Calu3 (cell line): Measurements from ENCODE around the gene SGMS2. TPM values are rescaled to one million over a fixed set of nuclear protein-coding genes. Genes with fewer than 3 reads are reported as not detected.
"Not testable (repeated sequence)": the region's sequence is repeated elsewhere in the genome, so short reads cannot be mapped to it uniquely, and the experiment has no call there.

Experiments
- BruUV-seq: library from RNA; stranded (reverse); fragments of 400-500 nt; replicated peaks from 2 replicates; lab custom pipeline; 2021; lab: Mats Ljungman, UMichigan
- CTCF ChIA-PET: fragments of 300-600 bp; sonication (Branson Sonifier 250); formaldehyde crosslinking; loops from one replicate; lab custom pipeline; 2022; ENCODE audit warnings: antibody characterized with exemption; lab: Charles Lee
- DNase-seq: peaks from one replicate; pipeline ENCODE4 v3.0.0; 2022
- H3K27ac Mint-ChIP-seq: one replicate; pipeline ENCODE4 v1.8.0; 2022; ENCODE audit warnings: mixed read lengths; ENCODE audit not compliant: unreplicated experiment
- H3K27me3 Mint-ChIP-seq: one replicate; pipeline ENCODE4 v1.8.0; 2022; ENCODE audit warnings: mixed read lengths; ENCODE audit not compliant: unreplicated experiment
- H3K36me3 Mint-ChIP-seq: one replicate; pipeline ENCODE4 v1.8.0; 2022; ENCODE audit warnings: mild to moderate bottlenecking, moderate library complexity, mixed read lengths; ENCODE audit not compliant: insufficient read depth, unreplicated experiment
- H3K4me1 Mint-ChIP-seq: one replicate; pipeline ENCODE4 v1.8.0; 2022; ENCODE audit warnings: mild to moderate bottlenecking, low read depth, mixed read lengths; ENCODE audit not compliant: unreplicated experiment
- H3K4me3 Mint-ChIP-seq: one replicate; pipeline ENCODE4 v1.8.0; 2022; ENCODE audit warnings: mild to moderate bottlenecking, low read depth, moderate library complexity, mixed read lengths; ENCODE audit not compliant: unreplicated experiment
- H3K9me3 Mint-ChIP-seq: one replicate; pipeline ENCODE4 v1.8.0; 2022; ENCODE audit warnings: low read depth, mixed read lengths; ENCODE audit not compliant: unreplicated experiment
- CTCF ChIP-seq: fragments of 200-600 bp; IDR thresholded peaks from one replicate; pipeline ENCODE4 v1.8.0; 2022; ENCODE audit warnings: antibody characterized with exemption; ENCODE audit not compliant: unreplicated experiment
- intact Hi-C: fragments of 100-400 bp; cut with micrococcal nuclease; formaldehyde crosslinking; loops from one replicate; pipeline ENCODE4 v1.10.0; 2022; ENCODE audit not compliant: unreplicated experiment
- total RNA-seq: library from RNA; stranded (reverse); gene quantifications from 2 replicates; pipeline ENCODE4 v1.2.3, GENCODE V29; 2022

SGMS2 gene
- total RNA-seq, 1 experiment from 2014 or later: 67.2 TPM

GRCh38 chr4:107916623-107917022 is 91.9 kb downstream of the SGMS2 start:
- CTCF ChIA-PET: no interaction called here
- Mint-ChIP-seq H3K9me3 (peaks cover 3% of the 10 kb centered on the region), H3K27me3 (no peaks in the 10 kb centered on the region), H3K36me3 (peaks cover 12% of the 10 kb centered on the region), H3K4me1 (no peaks in the 10 kb centered on the region), H3K4me3 (no peak overlapping the region), H3K27ac (no peak overlapping the region)
- intact Hi-C loops: no loop called here
- BruUV-seq: no TSS peak
- no peak for TF ChIP-seq CTCF
- no peak for DNase-seq

GRCh38 chr4:107917500-107917899 is 92.8 kb downstream of the SGMS2 start:
- DNase-seq: no peak
- Mint-ChIP-seq H3K4me1 (no peaks in the 10 kb centered on the region), H3K27ac (no peak overlapping the region), H3K27me3 (no peaks in the 10 kb centered on the region), H3K9me3 (peaks cover 3% of the 10 kb centered on the region), H3K36me3 (peaks cover 10% of the 10 kb centered on the region), H3K4me3 (no peak overlapping the region)
- no peak for TF ChIP-seq CTCF
- intact Hi-C loops: no loop called here
- CTCF ChIA-PET: no interaction called here
- BruUV-seq: no TSS peak

GRCh38 chr4:107922486-107923473 is 98.0 kb downstream of the SGMS2 start:
- CTCF ChIA-PET: no interaction called here

GRCh38 chr4:107925713-107926112 is 101.0 kb downstream of the SGMS2 start:
- H3K4me3 Mint-ChIP-seq, H3K27me3 Mint-ChIP-seq, BruUV-seq, H3K27ac Mint-ChIP-seq, CTCF ChIA-PET, H3K36me3 Mint-ChIP-seq, H3K4me1 Mint-ChIP-seq, DNase-seq, intact Hi-C loops, H3K9me3 Mint-ChIP-seq: not testable (repeated sequence)

More at GRCh38 chr4:107922486-107923473, 98.0 kb downstream of the SGMS2 start:
- no peak for DNase-seq
- no peaks in the 10 kb centered on the region for H3K4me1 Mint-ChIP-seq
- BruUV-seq: no TSS peak
- peaks cover 3% of the 10 kb centered on the region for H3K9me3 Mint-ChIP-seq
- intact Hi-C loops: no loop called here
- H3K36me3 Mint-ChIP-seq: peaks cover 6% of the 10 kb centered on the region
- H3K27ac Mint-ChIP-seq: no peak overlapping the region
- no peak for TF ChIP-seq CTCF
- H3K4me3 Mint-ChIP-seq: no peak overlapping the region
- no peaks in the 10 kb centered on the region for H3K27me3 Mint-ChIP-seq

- H3K4me1 Mint-ChIP-seq, BruUV-seq, H3K27me3 Mint-ChIP-seq, H3K4me3 Mint-ChIP-seq, H3K9me3 Mint-ChIP-seq, CTCF ChIA-PET, intact Hi-C loops, DNase-seq, H3K27ac Mint-ChIP-seq: not testable (repeated sequence)
- H3K36me3 Mint-ChIP-seq: peaks cover 11% of the 10 kb centered on the region
These were observed 102.1 kb downstream of the SGMS2 start for GRCh38 chr4:107926875-107927274.
